ENCODE results near the gene POM121C.
"Not testable (repeated sequence)": the region's sequence is repeated elsewhere in the genome, so short reads cannot be mapped to it uniquely, and the experiment has no call there.

GRCh38 chr7:75527224-75527722 lies 41.2 kb upstream of the POM121C start:
- not testable (repeated sequence) for TF ChIP-seq POLR2A, CTCF (IDR thresholded peaks at IDR 0.05)

Measured in heart left ventricle (tissue), 13 donors.